ENCODE data around the gene IMPG2. TPM values are rescaled to one million over a fixed set of nuclear protein-coding genes. Genes with fewer than 3 reads are reported as not detected.

The IMPG2 gene
- total RNA-seq, 4 donors from 2014 or later, result 0.62 to 0.96 (median 0.81) TPM

- WGBS, 2 donors (ENCODE audit: low coverage in 1 of 2), result 92 to 98% methylated on average over 7 of the region's 7 CpGs
- H3K4me1 ChIP-seq, result no peaks in the 10 kb centered on the region
- no peak overlapping the region for H3K27ac ChIP-seq
- peaks cover 0 to 67% of the 10 kb centered on the region in 2 donors for H3K36me3 ChIP-seq
- ATAC-seq, result no peak
- no peaks in the 10 kb centered on the region for H3K9me3 ChIP-seq
- TF ChIP-seq POLR2AphosphoS5 (IDR thresholded peaks at IDR 0.05) (no peak), POLR2A (IDR thresholded peaks at IDR 0.05) (no peak), EP300 (IDR thresholded peaks at IDR 0.05) (no peak), CTCF (IDR thresholded peaks at IDR 0.05) (no peak)
- H3K27me3 ChIP-seq, result no peaks in the 10 kb centered on the region
- no peak overlapping the region for H3K4me3 ChIP-seq
Measured at GRCh38 chr3:101329016-101329673, 8.8 kb upstream of the IMPG2 start.

- no peaks in the 10 kb centered on the region for H3K9me3 ChIP-seq
- WGBS, 2 donors (ENCODE audit: low coverage in 1 of 2), result 90 to 92% methylated on average over 5 of the region's 5 CpGs
- no peak for TF ChIP-seq CTCF (IDR thresholded peaks at IDR 0.05)
- no peak for TF ChIP-seq POLR2AphosphoS5 (IDR thresholded peaks at IDR 0.05)
- TF ChIP-seq EP300 (IDR thresholded peaks at IDR 0.05), result no peak
- TF ChIP-seq POLR2A (IDR thresholded peaks at IDR 0.05), result no peak
- no peak overlapping the region for H3K27ac ChIP-seq
- H3K36me3 ChIP-seq, result peaks cover 0 to 46% of the 10 kb centered on the region in 2 donors
- H3K4me3 ChIP-seq, result no peak overlapping the region
- no peaks in the 10 kb centered on the region for H3K27me3 ChIP-seq
- ATAC-seq, result no peak
- H3K4me1 ChIP-seq, result no peaks in the 10 kb centered on the region
Measured at GRCh38 chr3:101325393-101326134, 5.2 kb upstream of the IMPG2 start.

GRCh38 chr3:101319531-101319930 is 844 bp downstream of the IMPG2 start:
- Histone ChIP-seq H3K9me3 (no peaks in the 10 kb centered on the region), H3K36me3 (no peaks in the 10 kb centered on the region), H3K27ac (peak overlapping the region in 3 of 4 donors; percentile 3 to 39 (median 18)), H3K27me3 (no peaks in the 10 kb centered on the region), H3K4me1 (no peaks in the 10 kb centered on the region), H3K4me3 (peak overlapping the region in 1 of 2 donors; percentile 16)
- WGBS, 2 donors (ENCODE audit: low coverage in 1 of 2), result 39 to 41% methylated on average over 3 to 5 of the region's 5 CpGs
- no peak for ATAC-seq
- TF ChIP-seq EP300 (IDR thresholded peaks at IDR 0.05) (no peak), POLR2A (IDR thresholded peaks at IDR 0.05) (no peak), POLR2AphosphoS5 (IDR thresholded peaks at IDR 0.05) (no peak), CTCF (IDR thresholded peaks at IDR 0.05) (no peak)

GRCh38 chr3:101312545-101312944 is 7.8 kb downstream of the IMPG2 start:
- TF ChIP-seq POLR2A (IDR thresholded peaks at IDR 0.05) (no peak), POLR2AphosphoS5 (IDR thresholded peaks at IDR 0.05) (no peak), EP300 (IDR thresholded peaks at IDR 0.05) (no peak), CTCF (IDR thresholded peaks at IDR 0.05) (no peak)
- peaks cover 0 to 17% (median 0%) of the 10 kb centered on the region in 3 donors for H3K9me3 ChIP-seq
- H3K4me1 ChIP-seq, result peaks cover 3 to 24% (median 5%) of the 10 kb centered on the region in 3 donors
- no peaks in the 10 kb centered on the region for H3K36me3 ChIP-seq
- no peak overlapping the region for H3K4me3 ChIP-seq
- H3K27ac ChIP-seq, result no peak overlapping the region
- no peaks in the 10 kb centered on the region for H3K27me3 ChIP-seq
- 97 to 100% methylated on average over 2 of the region's 2 CpGs for WGBS, 2 donors (ENCODE audit: low coverage in 1 of 2)
- no peak for ATAC-seq
